HG03565 (cell line): ENCODE results near the gene ARFIP2.

Experiments
- ATAC-seq: cut with Tn5 transposase; IDR thresholded peaks from one replicate; pipeline ENCODE4 v1.9.1; 2021; ENCODE audit warnings: mild to moderate bottlenecking, moderate library complexity; ENCODE audit not compliant: unreplicated experiment

The ARFIP2 gene

GRCh38 chr11:6448574-6448973 is 32.6 kb downstream of the ARFIP2 start:
- no peak for ATAC-seq

- no peak for ATAC-seq
Observed at GRCh38 chr11:6443269-6444003, 37.7 kb downstream of the ARFIP2 start.

- ATAC-seq: no peak
Observed at GRCh38 chr11:6442441-6442840, 38.7 kb downstream of the ARFIP2 start.

- ATAC-seq: no peak
Observed at GRCh38 chr11:6440906-6441358, 40.2 kb downstream of the ARFIP2 start, which contains the start of gene HPX. Gene HPX, minus strand, starts transcription at chr11:6440987. Its CDS starts 24 bp downstream, at chr11:6440963.

GRCh38 chr11:6438979-6439571 is 42.1 kb downstream of the ARFIP2 start:
- ATAC-seq: no peak

GRCh38 chr11:6437993-6438392 is 43.1 kb downstream of the ARFIP2 start:
- no peak for ATAC-seq

- no peak for ATAC-seq
Observed at GRCh38 chr11:6437423-6437822, 43.7 kb downstream of the ARFIP2 start.

- peak; percentile 41 for ATAC-seq
Observed at GRCh38 chr11:6433998-6434660, 47.0 kb downstream of the ARFIP2 start.

GRCh38 chr11:6431861-6432260 is 49.3 kb downstream of the ARFIP2 start:
- no peak for ATAC-seq

- ATAC-seq: no peak
Observed at GRCh38 chr11:6427516-6427915, 53.6 kb downstream of the ARFIP2 start.
